GM19239 (cell line): ENCODE measurements around the gene SPIRE2.
"Not testable (repeated sequence)": the region's sequence is repeated elsewhere in the genome, so short reads cannot be mapped to it uniquely, and the experiment has no call there.

Experiments used
- DNase-seq: peaks from one replicate; pipeline ENCODE4 v3.0.0; 2011; ENCODE audit warnings: low spot score; ENCODE audit not compliant: insufficient read length
- FAIRE-seq: peaks from 2 replicates; lab custom pipeline; 2011; peaks lifted over from hg19 to GRCh38; lab: Jason Lieb, UNC

The SPIRE2 gene

DNA sequence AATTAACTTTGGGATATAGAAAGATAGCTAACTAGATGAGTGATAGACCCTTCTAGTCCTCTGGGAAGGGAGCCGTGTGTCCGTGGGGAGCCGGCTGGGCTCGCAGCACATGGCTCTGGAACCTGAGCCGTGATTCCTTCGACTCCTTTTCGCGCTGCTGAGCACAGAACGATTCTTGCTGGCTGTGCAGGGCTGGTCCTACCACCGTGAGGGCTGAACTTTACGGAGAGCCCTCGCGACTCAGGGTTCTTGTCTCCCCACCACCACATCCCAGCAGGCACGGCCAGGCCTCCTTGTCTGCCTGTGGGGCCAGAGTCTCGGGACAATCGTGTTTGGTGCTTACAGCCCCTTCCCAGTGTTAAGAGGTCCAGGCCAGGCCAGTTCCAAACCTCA lies 31.3 kb downstream of the SPIRE2 start:
- FAIRE-seq (no peak), DNase-seq (no peak)

DNA sequence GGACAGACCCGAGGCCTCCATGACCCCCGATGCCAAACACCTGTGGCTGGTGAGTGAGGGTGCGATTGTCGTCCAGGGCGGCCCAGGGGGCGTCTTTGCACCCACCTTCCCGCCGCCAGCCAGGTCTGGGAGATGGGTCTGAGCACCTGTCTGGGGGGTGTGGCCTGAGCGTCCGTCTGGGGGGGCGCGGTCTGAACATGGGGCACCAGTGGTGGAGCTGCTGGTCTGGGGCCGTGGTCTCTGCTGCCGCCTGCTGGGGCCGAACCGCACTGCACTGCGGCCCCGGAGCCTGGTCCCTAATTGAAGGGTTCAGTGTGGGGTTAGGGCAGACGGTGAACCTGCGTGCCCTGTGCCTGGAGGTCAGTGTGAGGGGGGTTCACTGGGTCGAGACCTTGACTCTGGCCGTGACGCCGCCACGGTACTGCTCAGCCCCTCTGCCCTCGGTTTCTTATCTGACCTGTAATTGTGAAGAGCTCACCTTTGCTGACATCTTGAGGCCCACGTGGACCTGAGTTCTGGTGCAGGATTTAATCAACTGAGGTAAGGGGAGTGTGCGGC lies 32.6 kb downstream of the SPIRE2 start:
- peak; percentile 95 for DNase-seq
- peak; percentile 93 for FAIRE-seq

DNA sequence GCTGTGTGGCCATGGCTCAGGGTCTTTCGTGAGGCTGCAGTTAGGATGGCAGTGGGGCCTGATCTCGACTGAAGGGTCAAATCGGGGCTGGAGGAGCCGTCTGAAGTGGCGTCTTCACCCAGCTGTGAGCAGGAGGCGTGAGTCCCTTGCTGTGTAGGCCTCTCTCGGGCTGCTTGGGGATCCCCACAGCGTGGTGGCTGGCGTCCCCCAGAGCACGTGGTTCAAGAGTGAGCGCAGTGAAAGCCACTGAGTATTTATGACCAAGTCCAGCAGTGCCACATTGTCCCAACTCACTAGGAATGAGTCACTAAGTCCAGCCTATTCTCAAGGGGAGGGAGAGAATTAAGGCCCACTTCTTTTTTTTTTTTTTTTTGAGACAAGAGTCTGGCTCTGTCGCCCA lies 33.4 kb downstream of the SPIRE2 start:
- FAIRE-seq (no peak), DNase-seq (no peak)

DNA sequence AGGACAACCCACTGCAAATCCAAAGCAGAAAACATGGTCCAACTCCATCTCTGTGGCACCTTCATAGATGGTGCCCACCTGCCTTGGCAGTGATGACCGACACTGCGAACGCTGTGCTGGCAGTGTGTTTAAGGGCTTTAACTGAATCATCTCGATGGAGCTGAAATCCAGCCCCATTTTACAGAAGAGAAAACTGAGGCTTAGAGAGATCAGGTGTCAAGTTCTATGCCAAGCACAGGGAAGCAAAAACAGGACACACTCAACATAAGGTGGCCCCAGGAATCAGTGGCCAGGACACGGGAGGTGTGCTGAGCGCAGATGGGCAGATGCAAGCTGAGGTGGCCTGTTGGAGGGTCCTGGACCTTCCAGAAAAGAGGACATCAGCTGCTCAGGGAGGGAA lies 34.5 kb downstream of the SPIRE2 start:
- DNase-seq (no peak), FAIRE-seq (peak; percentile 18)

DNA sequence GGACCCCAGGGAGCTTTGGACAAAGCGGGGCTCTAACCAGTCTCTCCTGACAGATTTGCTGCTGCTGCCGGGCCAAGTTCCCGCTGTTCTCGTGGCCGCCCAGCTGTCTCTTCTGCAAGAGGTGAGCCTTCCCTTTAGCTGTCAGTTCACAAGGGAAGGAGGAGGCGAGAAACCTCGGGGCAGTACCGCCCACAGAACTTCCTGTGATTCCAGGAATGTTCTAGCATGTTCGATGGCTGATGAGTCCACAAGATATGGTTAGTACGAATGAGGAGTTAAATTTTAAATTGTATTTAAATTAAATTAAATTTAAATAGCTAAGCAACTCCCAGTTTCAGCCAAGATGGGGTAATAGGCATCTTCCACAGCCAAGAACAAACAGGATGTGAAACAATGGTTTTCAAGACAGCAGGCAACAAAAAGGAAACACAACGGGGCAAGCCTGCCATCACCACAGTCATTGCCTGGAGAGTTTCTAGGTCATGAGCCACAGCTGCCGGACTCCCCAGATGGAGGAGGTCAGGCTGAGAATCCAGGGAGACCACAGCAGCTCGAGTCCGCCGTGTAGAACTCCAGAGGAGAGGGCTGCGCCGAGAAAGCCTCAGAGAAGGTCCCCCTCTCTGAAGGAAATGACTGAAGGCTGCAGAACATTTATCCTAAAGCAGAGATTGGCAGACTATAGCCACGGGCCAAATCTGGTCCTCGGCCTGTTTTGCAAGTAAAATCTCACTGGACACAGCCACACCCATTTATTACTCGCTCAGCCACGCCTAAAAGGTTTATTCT lies 35.7 kb downstream of the SPIRE2 start:
- FAIRE-seq (peak; percentile 99), DNase-seq (peak; percentile 68)

DNA sequence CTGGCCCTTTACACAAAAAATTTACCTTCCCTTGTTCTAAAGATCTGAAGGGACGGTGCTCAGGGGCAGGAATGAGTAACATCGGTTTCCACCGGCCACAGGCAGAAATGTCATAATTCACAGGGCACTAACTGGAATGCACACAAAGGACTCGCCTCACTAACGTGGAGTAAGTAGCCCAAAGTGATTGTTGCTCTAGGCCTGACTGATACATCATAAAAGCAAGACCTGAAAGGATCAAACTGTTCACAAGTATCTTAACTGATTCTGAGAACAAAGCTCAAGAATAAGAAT lies 36.2 kb downstream of the SPIRE2 start:
- FAIRE-seq (no peak), DNase-seq (no peak)

DNA sequence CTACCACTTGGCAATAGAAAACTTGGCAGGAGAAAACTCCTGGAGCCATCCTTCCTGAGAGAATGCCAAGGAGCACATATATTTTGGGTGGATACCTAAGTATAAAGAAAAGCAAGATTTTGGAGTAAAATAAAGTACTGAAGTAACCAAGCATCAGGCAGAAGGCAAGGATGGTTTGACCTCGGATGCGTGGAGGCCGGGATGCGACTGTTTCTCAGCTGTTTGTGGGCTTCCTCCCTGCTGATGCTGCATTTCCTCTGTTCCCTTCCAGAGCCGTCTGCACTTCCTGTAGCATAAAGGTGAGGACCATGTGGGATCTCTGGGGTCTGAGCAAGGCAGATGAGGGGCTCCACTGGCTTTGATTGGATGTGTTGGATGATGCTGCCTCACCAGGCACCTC lies 39.6 kb downstream of the SPIRE2 start:
- FAIRE-seq: no peak
- no peak for DNase-seq

DNA sequence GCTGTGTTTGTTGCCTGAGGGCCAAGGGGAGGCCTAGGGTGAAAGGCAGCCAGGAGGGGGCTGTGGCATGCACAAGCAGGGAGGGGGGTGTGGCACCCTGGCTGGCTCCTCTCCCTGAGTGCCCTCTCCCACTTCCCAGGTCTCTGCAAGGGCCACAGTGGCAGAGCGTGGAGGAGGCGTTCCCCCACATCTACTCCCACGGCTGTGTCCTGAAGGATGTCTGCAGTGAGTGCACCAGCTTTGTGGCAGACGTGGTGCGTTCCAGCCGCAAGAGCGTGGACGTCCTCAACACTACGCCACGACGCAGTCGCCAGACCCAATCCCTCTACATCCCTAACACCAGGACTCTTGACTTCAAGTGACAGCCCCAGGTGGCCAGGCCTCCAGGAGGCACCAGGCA lies 41.6 kb downstream of the SPIRE2 start:
- DNase-seq (no peak), FAIRE-seq (no peak)

DNA sequence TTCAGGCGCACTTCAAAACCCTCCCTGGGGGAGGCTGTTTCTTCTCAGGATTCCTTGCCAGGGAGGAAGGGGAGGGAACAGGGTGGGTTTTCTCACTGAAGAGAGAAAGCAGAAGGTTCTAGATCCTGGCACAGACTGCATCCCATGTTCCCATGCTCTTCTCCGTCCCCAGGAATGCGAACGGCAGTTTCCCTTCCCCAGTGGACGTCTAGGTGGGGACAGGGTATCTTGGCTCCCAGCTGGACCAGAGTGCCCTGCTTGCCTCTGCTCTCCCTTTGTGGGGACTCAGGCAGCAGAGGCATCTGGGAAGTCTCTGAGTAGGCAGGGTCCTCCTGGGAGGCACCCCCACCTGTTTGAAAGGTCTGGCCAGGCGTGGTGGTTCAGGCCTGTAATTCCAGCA lies 42.2 kb downstream of the SPIRE2 start:
- DNase-seq: no peak
- no peak for FAIRE-seq

DNA sequence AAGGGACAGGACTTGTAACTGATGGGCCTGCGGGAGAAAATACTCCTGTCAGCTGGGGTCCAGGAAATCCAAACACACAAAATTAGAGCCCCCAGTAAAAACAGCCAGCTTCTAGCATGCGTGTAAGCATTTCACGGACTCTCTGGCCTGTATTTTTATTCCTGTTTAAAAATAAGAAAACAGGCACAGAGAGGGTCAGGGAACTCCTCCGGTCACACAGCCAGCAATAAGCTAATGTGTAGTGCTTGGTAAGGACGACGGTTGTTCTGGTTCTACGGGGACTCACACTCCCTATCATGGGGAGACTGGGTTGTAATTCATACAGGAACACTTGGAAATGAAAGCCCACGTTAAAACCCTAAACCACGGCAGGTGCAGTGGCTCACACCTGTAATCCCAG lies 43.6 kb downstream of the SPIRE2 start:
- FAIRE-seq (no peak), DNase-seq (no peak)

DNA sequence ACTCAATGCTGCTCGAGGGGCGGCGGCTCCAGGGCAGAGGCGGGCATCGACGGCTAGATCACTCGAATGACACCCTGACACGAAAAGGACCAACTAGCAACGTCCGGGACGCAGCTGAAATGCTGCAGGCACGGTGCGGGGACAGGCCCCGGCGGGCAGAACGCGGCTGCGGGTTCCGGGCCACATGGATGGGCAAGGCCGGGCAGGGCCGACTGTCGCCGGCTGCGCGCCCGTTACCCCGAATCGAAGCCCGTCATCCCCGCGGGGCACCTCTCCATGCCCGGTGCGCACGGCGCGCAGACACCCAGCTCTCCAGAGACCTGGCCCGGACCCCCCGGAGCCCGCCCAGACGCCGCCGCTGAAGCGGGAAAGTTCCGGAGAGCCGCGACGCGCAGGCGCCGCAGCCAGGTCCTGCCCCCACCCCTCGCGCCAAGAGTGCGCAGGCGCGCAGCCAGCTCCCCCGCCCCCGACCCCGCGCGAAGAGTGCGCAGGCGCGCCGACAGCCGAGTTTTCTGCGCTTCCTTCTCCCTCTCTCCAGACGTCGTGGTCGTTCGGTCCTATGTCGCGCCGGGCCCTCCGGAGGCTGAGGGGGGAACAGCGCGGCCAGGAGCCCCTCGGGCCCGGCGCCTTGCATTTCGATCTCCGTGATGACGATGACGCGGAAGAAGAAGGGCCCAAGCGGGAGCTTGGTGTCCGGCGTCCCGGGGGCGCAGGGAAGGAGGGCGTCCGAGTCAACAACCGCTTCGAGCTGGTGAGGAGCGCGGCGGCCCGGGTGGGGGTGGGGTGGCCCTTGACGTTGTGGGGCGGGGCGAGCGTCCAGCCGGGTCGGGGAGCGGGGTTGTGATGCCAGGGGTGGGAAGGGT lies 45.1 kb downstream of the SPIRE2 start, which contains the start of gene TCF25:
TSS of gene TCF25 (plus strand) at position 484 of the 863 bp plus-strand sequence. CDS start at position 560, 76 bp downstream.
- peak; percentile 63 for DNase-seq
- FAIRE-seq: peak; percentile 11

DNA sequence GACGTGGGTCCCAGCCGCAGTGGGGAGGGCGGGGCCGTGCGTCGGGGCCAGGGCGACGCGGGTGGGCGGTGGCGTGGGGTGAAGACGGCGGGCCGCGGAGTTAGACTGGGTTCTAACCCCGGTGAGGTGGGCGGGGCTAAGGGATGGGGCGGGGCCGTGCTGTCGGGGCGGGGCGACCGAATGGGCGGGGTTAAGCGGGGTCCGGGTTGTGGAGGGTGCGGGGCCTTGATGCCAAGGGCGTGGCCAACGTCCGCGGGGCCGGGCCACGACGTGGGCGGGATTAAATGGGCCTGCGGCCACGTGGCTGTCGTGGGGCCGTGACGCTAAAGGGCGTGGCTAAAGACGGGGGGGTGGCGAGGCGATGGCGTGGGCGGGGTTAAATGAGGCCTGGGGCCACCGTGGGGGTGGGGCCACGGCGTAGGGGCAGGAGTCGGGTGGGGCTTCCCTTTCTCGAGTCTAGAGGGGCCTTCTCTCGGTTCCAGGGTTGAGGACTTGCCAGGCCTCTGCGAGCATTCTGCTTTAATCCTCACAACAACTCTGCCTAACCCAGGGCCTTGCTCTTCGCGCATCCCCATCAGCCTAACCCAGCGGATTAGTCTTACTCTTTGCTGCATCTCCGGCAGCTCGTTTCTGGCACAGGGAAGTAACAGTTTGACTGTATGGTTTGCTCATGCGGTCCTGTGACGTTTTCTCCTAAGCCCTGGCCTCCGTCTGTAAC lies 45.9 kb downstream of the SPIRE2 start:
- peak; percentile 77 for DNase-seq
- FAIRE-seq: peak; percentile 99

DNA sequence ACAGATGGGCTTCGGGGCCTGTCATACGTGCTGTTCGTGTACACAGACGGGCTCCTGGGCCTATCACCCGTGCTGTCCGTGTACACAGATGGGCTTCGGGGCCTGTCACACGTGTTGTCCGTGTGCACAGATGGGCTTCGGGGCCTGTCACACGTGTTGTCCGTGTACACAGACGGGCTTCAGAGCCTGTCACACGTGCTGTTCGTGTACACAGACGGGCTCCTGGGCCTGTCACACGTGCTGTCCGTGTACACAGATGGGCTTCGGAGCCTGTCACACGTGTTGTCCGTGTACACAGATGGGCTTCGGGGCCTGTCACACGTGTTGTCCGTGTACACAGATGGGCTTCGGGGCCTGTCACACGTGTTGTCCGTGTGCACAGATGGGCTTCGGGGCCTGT lies 50.8 kb downstream of the SPIRE2 start:
- FAIRE-seq, DNase-seq: not testable (repeated sequence)

DNA sequence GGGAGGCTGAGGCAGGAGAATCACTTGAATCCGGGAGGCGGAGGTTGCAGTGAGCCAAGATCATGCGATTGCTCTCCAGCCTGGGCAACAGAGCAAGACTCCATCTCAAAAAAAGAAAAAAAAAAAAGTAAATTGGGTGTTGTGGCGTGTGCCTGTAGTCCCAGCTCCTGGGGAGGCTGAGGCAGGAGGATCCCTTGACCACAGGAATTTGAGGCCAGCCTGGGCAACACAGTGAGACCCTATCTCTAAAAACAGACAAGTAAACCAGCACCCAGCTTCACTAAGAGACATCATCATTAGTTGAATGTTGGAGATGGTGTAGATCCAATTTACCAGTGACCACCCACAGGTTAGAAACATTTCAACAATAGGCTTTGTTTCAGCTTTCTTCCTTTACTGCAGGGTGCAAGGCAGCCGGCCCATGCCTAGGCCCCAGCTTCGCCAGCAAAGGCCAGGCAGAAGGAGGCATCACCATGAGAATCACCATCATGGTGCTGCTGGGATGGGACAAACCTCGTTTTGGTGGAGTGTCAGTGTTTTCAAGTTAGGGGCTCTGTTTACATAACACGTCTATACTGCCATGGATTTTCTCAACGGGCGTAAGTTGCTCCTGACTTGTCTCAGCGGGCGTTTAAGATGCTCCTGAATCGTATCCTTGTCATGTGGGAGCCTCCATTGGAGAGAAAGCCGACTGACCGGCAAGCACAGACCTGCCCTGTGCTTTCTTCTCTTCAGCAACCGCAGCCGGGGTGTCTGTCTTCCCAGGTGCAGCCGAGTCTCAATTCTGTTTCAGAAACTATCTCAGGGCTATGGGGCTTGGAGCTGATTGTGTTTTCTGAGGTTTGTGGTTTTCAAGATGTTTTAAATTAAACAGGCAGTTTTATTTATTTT lies 52.4 kb downstream of the SPIRE2 start:
- DNase-seq (no peak), FAIRE-seq (no peak)

DNA sequence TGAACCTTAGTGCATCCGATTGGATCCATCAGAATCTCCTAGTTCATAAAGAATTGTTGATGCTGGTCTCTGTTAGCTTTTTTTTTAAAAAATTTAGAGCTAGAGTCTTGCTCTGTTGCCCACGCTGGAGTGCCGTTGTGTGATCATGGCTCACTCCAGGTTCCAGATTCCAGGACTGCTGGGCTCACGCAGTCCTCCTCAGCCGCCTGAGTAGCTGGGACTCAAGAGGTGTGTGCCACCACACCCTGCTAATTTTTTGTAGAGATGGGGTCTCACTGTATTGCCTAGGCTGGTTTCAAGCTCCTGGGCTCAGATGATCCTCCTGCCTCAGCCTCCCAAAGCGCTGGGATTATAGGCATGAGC lies 53.1 kb downstream of the SPIRE2 start:
- DNase-seq (no peak), FAIRE-seq (no peak)

DNA sequence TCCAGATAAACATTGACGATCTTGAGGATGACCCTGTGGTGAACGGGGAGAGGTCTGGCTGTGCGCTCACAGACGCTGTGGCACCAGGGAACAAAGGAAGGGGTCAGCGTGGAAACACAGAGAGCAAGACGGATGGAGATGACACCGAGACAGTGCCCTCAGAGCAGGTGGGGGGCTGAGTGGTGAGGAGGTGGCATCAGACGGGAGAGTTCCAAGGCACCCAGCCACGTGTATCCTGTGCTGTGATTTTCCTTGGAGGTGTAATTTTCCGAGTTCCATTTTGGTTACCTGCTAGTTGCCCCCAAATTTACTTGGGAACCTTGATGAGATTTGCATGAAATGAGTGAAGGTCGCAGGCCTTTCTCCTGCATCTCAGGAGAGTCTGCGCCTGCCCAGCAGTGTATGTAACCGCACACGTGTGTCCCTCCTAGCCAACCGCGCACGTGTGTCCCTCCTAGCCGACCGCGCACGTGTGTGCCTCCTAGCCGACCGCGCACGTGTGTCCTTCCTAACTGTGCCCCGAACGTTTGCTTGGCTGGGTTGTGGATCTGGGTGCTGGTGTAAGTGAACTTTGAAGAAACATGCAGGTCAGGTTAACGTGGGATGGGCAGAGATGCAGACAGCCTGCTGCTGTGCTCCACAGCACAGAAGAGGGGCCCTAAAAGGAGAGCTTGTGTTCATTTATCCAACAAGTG lies 55.2 kb downstream of the SPIRE2 start:
- DNase-seq: no peak
- no peak for FAIRE-seq

DNA sequence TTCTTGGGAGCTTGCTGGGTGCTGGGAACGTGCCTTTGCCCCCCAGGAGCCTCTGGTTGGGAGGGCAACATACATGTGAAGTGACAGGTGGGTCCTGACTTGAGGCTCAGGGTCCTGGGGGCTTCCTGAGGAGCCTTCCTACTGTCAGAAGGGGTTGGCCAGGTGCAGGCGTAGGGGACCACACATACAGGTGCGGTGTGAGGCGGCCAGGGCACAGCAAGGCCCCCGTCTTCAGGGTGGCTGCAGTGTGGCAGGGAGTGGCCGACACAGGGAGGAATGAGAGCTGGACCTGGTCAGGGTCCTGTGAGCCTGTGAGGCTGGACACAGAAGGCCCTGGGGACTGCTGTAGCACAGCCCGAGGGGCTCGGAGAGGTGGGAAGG lies 55.8 kb downstream of the SPIRE2 start:
- no peak for FAIRE-seq
- DNase-seq: no peak

DNA sequence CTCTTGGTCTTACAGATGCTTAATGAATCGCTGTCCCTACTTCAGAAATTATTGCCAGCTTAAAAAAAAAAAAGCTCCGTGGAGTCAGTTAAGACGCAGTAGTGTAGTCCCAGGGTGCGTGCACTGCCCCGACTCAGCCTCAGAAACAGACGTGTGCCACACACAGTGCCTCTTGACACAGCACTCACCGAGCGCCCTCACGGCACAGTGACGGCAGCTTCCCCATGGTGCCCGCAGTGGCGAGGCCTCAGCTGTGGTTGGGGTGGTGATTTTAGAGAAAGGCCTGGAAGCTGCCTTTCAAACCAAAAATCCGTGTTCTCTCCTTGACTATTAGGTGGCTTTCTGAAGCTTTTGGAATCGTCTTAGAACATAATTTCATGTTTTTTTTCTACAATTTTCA lies 59.0 kb downstream of the SPIRE2 start:
- DNase-seq (no peak), FAIRE-seq (no peak)

DNA sequence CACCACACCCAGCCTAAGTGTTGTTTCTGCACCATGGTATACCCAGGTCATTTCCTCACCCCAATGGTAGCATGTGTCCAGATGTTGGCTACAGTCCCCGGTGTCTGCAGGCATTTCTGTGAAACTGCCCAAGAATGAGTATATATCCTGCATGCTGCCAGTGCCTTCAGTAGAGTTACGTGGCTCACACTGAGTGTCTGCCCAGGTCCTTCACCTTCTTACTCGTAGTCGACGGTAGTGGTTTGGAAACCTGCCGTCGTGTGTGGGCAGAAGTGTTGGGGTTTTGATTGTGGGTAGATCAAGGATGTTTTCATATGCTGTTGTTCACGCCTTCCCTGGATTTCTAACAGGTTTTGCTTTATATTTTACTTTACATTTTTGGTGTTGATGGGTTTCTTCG lies 61.9 kb downstream of the SPIRE2 start:
- no peak for DNase-seq
- FAIRE-seq: no peak
